ENCODE results near the gene GNB1L.

Gene GNB1L

GRCh38 chr22:19824926-19825339 is 29.7 kb downstream of the GNB1L start:
- DNase-seq (ENCODE audit: low read depth in 1 of 2, low spot score in 1 of 2) = no peak

- DNase-seq (ENCODE audit: low read depth in 1 of 2, low spot score in 1 of 2) = no peak
Observed at GRCh38 chr22:19824212-19824925, 30.3 kb downstream of the GNB1L start.

GRCh38 chr22:19823902-19824211 is 30.8 kb downstream of the GNB1L start:
- no peak for DNase-seq (ENCODE audit: low read depth in 1 of 2, low spot score in 1 of 2)

- no peak for DNase-seq (ENCODE audit: low read depth in 1 of 2, low spot score in 1 of 2)
Observed at GRCh38 chr22:19823191-19823901, 31.3 kb downstream of the GNB1L start.

DNA sequence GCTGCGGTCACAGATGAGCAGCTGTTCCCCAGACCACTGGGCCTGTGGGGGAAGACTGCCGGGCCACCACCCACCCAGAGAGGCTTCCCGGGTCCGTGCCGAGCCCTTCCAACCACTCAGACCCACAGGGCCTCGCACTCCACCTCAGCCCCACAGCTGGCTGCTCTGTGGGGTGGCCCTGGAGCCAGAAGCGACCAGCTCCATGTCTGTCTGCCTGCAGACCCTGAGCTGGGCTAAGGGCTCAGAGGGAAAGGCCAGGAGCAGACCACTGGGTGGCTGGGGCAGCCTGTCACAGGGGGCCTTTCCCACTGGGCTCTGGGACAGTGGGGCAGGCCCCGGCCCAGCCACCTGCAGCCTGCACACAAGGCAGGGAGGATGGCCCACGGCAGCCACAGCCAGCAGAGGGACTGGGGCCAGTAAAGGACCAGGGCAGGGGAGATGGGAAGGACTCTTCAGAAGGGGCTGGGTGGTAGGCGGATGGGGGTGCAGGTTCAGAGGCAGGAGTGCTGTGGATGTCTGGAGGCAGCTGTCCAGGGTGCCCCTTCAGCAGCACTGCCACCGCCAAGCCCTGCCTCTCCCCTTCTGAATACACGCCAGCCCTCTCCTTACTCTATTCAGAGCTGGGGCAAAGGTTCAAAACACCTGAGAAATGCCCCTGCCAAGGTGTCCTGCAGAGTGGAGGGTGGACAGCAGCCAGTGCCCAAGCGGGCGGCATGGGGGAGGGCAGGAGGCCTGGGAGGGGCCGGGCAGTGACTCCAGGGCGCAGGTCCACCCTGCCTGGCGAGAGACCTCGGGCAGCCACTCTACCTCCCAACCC is 32.2 kb downstream of the GNB1L start:
- DNase-seq (ENCODE audit: low read depth in 1 of 2, low spot score in 1 of 2) = no peak

DNA sequence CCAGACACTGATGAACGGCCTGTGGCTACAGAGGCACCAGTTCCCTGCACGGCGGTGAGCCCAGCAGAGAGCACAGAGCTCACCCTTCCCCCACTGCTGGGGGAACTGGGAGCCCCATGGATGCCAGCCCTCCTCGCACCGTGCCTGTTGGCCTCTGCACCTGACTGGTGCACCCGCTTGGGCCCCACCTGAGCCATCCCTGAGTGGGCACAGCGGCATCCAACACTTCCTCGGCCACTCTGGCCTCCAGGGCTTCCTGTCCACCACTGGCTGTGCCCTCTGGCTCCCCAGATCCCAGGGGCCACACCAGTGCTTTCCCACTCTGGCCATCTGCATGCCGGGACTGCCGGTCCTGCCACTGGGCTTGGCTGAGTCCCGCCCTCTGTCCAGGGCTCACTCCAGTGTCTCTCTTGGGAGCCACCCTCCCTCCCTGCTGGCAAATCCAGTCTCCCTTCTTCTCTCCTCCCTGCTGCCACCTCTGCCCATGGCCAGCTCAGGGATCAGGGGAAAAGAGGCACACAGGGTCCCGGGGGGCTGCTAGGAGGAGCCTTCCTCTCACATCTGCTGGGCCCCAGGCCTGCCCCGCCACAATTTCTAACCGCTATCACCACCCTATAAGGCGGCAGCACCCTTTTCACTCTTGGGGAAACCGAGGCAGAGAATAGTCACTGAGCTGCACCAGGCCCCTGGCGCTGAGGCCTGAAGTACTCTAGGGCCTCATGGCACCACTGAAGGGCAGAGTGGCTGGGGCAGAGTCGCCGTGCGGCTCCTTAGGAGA is 33.0 kb downstream of the GNB1L start:
- DNase-seq (ENCODE audit: low read depth in 1 of 2, low spot score in 1 of 2) = no peak

DNA sequence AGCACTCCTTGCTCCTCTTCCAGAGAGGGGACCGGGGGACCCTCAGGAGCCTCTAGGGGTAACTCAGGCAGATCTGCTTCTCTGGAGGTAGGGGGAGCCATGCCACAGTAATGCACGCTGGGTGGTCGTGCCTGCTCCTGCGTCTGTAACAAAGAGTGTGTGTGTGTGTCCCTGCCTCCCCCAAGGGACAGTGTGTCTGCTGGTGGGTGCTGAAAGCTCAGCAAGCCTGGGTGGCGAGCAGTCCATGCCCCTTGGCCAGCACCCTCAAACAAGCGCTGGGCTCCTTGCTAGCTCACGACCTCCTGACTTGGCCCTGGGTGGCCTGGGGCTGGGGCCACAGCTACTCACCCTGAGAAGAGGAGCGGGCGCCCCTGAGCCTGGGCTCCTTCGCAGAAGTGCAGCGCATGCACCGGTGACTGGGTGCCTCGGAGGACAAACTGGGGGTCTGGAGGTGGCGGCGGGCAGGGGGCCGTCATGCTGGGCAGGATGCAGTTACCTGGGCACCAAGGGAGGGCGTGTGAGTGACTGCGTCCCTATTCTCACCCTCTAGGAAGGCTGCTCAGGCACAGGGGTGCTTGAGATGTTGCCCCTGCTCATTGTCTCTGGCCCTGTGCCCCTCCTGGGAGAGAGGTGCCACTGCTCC is 33.7 kb downstream of the GNB1L start:
- DNase-seq (ENCODE audit: low read depth in 1 of 2, low spot score in 1 of 2) = no peak

GRCh38 chr22:19819911-19820879 is 34.5 kb downstream of the GNB1L start:
- DNase-seq (ENCODE audit: low read depth in 1 of 2, low spot score in 1 of 2) = peak in 1 of 2 donors; percentile 3

GRCh38 chr22:19819208-19819910 is 35.3 kb downstream of the GNB1L start:
- DNase-seq (ENCODE audit: low read depth in 1 of 2, low spot score in 1 of 2) = peak in 1 of 2 donors; percentile 3

DNA sequence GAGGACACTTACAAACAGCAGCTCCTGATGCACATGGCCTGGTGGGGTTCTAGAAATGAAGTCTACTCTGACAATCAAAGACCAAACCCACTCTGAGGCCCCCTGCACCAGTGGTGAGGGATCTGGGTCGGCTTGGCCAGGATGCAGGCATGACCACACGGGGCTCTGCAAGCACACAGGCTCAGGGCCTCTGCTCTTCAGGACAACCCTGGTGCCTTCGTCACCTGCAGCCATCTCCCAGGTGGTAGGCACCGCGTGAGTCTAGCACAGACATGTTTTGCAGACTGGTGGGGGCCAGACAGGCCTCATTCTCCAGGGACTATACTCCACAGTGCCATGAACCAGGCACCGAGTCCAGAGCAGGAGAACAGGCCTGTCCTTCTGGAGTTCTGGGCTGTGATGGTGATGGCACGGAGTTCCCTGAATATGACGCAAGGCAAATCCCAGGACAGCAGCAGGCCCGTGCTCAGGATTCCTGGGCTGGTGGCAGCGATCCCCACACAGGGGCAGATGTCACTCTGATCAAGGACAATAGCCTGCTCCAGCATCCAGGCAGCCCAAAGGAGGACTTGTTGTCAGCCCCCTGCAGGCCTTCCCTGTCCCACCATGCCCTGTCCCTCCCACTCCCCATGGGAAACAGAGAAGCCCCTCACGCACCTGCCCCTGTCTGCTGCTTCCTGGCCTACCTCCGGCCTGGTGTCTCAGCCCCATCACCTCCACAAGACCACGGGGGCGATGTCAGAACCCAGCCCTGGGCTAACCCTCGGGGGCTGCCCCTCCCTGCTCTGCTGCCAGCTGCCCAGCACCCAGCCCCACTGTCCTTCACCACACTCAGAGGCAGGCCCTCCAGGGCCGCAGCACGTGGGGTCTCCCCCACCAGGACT is 36.1 kb downstream of the GNB1L start:
- peak in 1 of 2 donors; percentile 2 for DNase-seq (ENCODE audit: low read depth in 1 of 2, low spot score in 1 of 2)

GRCh38 chr22:19816372-19817119 is 38.1 kb downstream of the GNB1L start:
- peak in 1 of 2 donors; percentile 1 for DNase-seq (ENCODE audit: low read depth in 1 of 2, low spot score in 1 of 2)

DNA sequence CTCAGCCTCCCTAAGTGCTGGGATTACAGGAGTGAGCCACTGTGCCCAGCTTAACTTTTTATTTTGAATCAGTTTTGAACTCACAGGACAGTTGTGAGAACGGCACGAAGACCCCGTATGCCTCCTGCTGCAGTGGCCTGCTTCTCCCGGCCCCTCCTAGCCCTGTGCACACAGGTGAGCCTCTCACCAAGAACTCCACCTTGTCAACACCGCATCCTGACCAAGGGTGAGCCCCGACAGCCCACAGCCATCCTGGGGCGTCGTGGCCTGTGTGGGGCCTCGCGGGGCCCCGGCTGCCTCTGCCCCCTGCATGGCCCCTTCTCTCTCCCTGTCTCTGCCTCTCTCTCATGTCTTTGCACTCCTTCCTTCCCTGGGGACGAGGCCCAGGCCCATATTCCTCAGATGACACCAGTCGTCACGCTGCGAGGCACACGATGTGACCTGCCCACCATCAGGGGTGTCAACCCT is 38.8 kb downstream of the GNB1L start:
- no peak for DNase-seq (ENCODE audit: low read depth in 1 of 2, low spot score in 1 of 2)

GRCh38 chr22:19815093-19815822 is 39.4 kb downstream of the GNB1L start:
- DNase-seq (ENCODE audit: low read depth in 1 of 2, low spot score in 1 of 2) = peak in 1 of 2 donors; percentile 1

- no peak for DNase-seq (ENCODE audit: low read depth in 1 of 2, low spot score in 1 of 2)
Observed at GRCh38 chr22:19814428-19814827, 40.2 kb downstream of the GNB1L start.

DNA sequence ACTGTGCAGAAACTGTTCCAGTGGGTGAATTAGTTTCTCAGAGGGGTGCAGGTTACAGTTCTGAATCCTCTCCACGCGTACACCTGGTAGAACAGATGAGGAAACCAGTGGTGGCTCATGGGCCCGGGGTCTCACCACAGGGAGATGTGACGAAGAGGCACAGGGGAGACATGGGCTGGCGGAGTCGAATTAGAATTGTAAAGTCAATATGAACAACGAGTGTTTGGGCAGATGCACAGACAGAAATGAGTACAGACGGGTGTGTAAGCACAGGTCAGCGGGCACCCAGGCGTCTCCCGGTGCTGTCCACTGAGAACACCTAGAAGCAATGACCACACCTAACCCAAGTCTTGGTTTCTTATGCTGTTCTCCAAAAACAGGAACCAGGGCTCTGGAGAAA is 41.8 kb downstream of the GNB1L start:
- no peak for DNase-seq (ENCODE audit: low read depth in 1 of 2, low spot score in 1 of 2)
